Heart right ventricle (tissue), 16 donors: Measurements from ENCODE around the gene BBIP1. TPM values are rescaled to one million over a fixed set of nuclear protein-coding genes. Genes with fewer than 3 reads are reported as not detected.

Experiments
- ATAC-seq, 8 donors: fragments of 200-7000 bp; cut with Tn5 transposase; one replicate each; pipeline ENCODE4 v1.9.1; 2020; ENCODE audit warnings: mild to moderate bottlenecking in 8 of 8, moderate library complexity in 8 of 8, moderate number of reproducible peaks in 1 of 8
- DNase-seq, 2 donors: peaks; one replicate each; pipeline ENCODE4 v3.0.0-alpha.2; 2020
- H3K27ac ChIP-seq, 10 donors: fragments of 200-600 bp; sonication (generic) in 2 of 10; one replicate each; pipeline versions ENCODE4 v1.5.0 to v1.8.0; 2020 to 2022; ENCODE audit warnings: mild to moderate bottlenecking in 3 of 10
- H3K27me3 ChIP-seq, 7 donors: fragments of 200-600 bp; one replicate each; pipeline ENCODE4 v1.8.0; 2021 to 2022; ENCODE audit warnings: mild to moderate bottlenecking in 2 of 7
- H3K36me3 ChIP-seq, 9 donors: fragments of 200-600 bp; sonication (generic) in 1 of 9; one replicate each; pipeline versions ENCODE4 v1.5.0 to v1.8.0; 2020 to 2022; ENCODE audit warnings: mild to moderate bottlenecking in 2 of 9
- H3K4me1 ChIP-seq, 9 donors: fragments of 200-600 bp; sonication (generic) in 1 of 9; one replicate each; pipeline versions ENCODE4 v1.5.0 to v1.8.0; 2020 to 2022; ENCODE audit warnings: mild to moderate bottlenecking in 4 of 9
- H3K4me3 ChIP-seq, 10 donors: fragments of 200-600 bp; sonication (generic) in 2 of 10; one replicate each; pipeline versions ENCODE4 v1.5.0 to v1.8.0; 2020 to 2022; ENCODE audit warnings: mild to moderate bottlenecking in 7 of 10, moderate library complexity in 2 of 10
- H3K9me3 ChIP-seq, 11 donors: fragments of 200-600 bp in 10 of 11; sonication (generic) in 2 of 11; one replicate each; pipeline versions ENCODE4 v1.5.0 to v1.8.0; 2013 to 2022; ENCODE audit warnings: mild to moderate bottlenecking in 2 of 11, control low read depth in 1 of 11, moderate library complexity in 1 of 11
- WGBS, 2 donors: extraction: QIAGEN DNeasy Blood & Tissue Kit; methylation state at CpG; one replicate each; pipeline ENCODE4 v1.1.7; 2013; ENCODE audit warnings: inconsistent platforms in 1 of 2; 5-methylcytosine and 5-hydroxymethylcytosine counted together
- intact Hi-C, 10 donors: fragments of 100-400 bp; cut with DNase I; formaldehyde crosslinking; loops; one replicate each; pipeline versions ENCODE4 v1.11.1 to v1.14.2; 2022
- polyA plus RNA-seq, 2 donors: library from polyadenylated mRNA; stranded (reverse); fragments of 200-250 nt; gene quantifications; one replicate each; pipeline ENCODE4 v1.2.3, GENCODE V29; 2013
- total RNA-seq, 10 donors: library from RNA; stranded (reverse); fragmentation: NEBNext Ultra II Directional in 3 of 10; extraction: Animal tissue kit (Norgen Biotek cat#: 25700) in 3 of 10; gene quantifications; one replicate each; pipeline versions ENCODE4 v1.2.1 to v1.2.4, GENCODE V29; 2021 to 2023
- TF ChIP-seq, protein P1 (sequence below), 9 donors: fragments of 200-600 bp; sonication (generic) in 2 of 9; IDR thresholded peaks; one replicate each; pipeline versions ENCODE4 v1.5.0 to v1.8.0; 2021 to 2022; ENCODE audit warnings: antibody characterized with exemption in 9 of 9, mild to moderate bottlenecking in 5 of 9, moderate library complexity in 1 of 9
- donor health status: Arrhythmogenic right ventricular cardiomyopathy.
- donor health status: ischemic (EF 13 %, LVEDD 7.1; RV severe dilation, severe dysfunction).
- donor health status: healthy with polysubstance abuse.
- donor health status: DM: no; HTN: yes; CAD: no.
- donor health status: DM: no; HTN: no; CAD: no.
- donor health status: ischemic (EF 25% LVEDD 6.9; RV normal size, moderate dysfunction).
- donor health status: ischemic (EF 25% LVEDD 5.7; RV mildly dilated, moderate dysfunction).
- donor health status: healthy.
- donor health status: DM: yes; HTN: yes; CAD: no.
- donor health status: Ischemic cardiomyopathy.
- donor health status: ischemic (EF 35%, LVEDD 5.7; RV mildly dilated, moderate dysfunction).
- donor health status: nonischemic (EF 11% LVEDD 7.7; RV severe dilation, severe dysfunction).
- donor health status: DM: yes; HTN: yes; CAD: no.
- donor health status: PGD.
- donor health status: ischemic (EF 29% LVEDD 5.4; RV normal size, mild dysfunction).
- donor health status: nonischemic (EF 23%, LVEDD 6.1; RV moderate dilation, normal function).

Gene BBIP1
- total and polyA plus RNA-seq, 12 donors = 16.6 to 32.0 (median 24.6) TPM

DNA sequence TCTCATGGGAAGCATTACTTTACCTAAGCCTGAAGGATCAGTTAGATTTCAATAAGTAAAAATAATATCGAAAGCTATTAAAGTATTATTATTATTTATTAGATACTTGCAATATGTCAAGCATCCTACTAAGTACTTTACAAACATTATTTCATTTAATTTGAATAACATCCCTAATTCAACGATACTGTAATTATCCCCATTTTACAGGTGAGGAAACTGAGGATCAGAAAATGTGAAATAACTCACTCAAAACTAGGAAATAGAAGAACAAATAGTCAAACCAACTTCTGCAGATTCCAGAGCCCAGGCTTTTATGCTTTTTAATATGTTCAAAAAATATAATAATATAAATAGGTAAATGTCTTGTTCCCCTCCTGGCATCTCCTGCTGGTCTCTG, 57.5 kb downstream of the BBIP1 start:
- TF ChIP-seq, protein P1, sequence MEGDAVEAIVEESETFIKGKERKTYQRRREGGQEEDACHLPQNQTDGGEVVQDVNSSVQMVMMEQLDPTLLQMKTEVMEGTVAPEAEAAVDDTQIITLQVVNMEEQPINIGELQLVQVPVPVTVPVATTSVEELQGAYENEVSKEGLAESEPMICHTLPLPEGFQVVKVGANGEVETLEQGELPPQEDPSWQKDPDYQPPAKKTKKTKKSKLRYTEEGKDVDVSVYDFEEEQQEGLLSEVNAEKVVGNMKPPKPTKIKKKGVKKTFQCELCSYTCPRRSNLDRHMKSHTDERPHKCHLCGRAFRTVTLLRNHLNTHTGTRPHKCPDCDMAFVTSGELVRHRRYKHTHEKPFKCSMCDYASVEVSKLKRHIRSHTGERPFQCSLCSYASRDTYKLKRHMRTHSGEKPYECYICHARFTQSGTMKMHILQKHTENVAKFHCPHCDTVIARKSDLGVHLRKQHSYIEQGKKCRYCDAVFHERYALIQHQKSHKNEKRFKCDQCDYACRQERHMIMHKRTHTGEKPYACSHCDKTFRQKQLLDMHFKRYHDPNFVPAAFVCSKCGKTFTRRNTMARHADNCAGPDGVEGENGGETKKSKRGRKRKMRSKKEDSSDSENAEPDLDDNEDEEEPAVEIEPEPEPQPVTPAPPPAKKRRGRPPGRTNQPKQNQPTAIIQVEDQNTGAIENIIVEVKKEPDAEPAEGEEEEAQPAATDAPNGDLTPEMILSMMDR (IDR thresholded peaks at IDR 0.05) = no peak
- no peak for DNase-seq
- no peaks in the 10 kb centered on the region for H3K36me3 ChIP-seq
- H3K27ac ChIP-seq = peak overlapping the region in 2 of 10 donors; percentile 66 to 97
- no peaks in the 10 kb centered on the region for H3K9me3 ChIP-seq
- intact Hi-C loops = loop anchor here in 1 of 10 donors (5.0 kb wide), 1 partner anchor 59 kb away; no protein-coding TSS in a partner anchor
- WGBS, 2 donors = 96 to 97% methylated on average over 2 of the region's 2 CpGs
- peaks cover 9 to 94% (median 55%) of the 10 kb centered on the region in 9 donors for H3K4me1 ChIP-seq
- H3K4me3 ChIP-seq = no peak overlapping the region
- no peaks in the 10 kb centered on the region for H3K27me3 ChIP-seq
- ATAC-seq = no peak

DNA sequence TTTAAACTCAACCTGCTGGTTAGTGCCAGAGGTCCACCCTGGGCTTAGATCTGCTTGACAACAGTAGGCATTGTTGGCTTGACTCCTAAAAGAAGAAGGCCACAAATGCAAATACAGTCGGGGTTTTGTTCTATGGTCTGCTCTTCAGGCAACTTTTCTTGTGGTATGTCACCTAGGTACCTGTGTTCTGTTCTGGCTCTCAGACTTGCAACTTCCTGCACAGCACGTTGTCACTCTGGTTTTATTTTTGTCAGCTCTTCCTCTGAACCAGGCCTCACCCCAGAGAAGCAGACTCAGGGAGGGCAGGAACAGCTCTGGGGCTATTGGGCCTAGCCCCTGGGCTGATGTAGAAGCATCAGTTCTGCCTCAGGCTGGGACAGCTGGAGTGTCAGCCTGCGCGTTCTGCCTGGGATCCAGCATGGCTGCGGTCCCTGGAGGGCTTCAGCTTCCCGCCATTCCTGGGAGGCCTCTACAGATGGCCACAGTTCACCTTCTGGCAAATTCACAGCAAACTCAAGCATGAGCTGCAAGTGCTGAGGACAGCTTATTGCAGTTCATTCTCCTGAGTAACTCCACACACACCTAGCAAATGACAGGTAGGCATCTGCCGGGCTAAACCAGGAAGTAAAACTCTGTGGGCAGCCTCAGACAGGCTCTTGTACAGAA, 58.3 kb downstream of the BBIP1 start:
- no peaks in the 10 kb centered on the region for H3K36me3 ChIP-seq
- intact Hi-C loops = loop anchor here in 1 of 10 donors (5.0 kb wide), 1 partner anchor 58 kb away; no protein-coding TSS in a partner anchor
- H3K4me3 ChIP-seq = no peak overlapping the region
- DNase-seq (no peak), ATAC-seq (peak in 2 of 8 donors; percentile 16 to 27)
- peaks cover 9 to 87% (median 51%) of the 10 kb centered on the region in 9 donors for H3K4me1 ChIP-seq
- peak overlapping the region in 3 of 10 donors; percentile 26 to 97 (median 66) for H3K27ac ChIP-seq
- H3K9me3 ChIP-seq = no peaks in the 10 kb centered on the region
- WGBS, 2 donors = 75 to 82% methylated on average over 7 of the region's 7 CpGs
- H3K27me3 ChIP-seq = no peaks in the 10 kb centered on the region
- TF ChIP-seq, protein P1 (IDR thresholded peaks at IDR 0.05) = no peak

DNA sequence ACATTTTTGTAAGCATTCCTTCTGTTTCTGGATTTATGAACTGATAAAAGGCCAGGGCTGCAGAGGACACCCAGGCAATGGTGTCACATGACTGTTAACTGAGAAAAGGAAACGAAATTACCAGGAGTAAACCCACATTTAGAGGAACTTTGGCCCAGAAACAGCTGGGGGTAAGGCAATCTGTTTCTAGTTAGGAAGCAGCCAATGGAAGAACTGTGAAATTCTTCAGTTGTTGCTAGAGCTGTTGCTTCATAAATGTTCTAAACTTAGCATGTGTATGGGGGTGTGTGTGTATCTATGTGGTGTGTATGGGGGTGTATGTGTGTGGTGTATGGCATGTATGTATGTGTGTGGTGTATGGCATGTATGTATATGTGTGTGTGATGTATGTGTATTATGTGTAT, 59.0 kb downstream of the BBIP1 start:
- Histone ChIP-seq H3K4me1 (peaks cover 9 to 79% (median 44%) of the 10 kb centered on the region in 9 donors), H3K27me3 (no peaks in the 10 kb centered on the region), H3K4me3 (no peak overlapping the region), H3K27ac (peak overlapping the region in 8 of 10 donors; percentile 6 to 97 (median 44)), H3K36me3 (no peaks in the 10 kb centered on the region), H3K9me3 (no peaks in the 10 kb centered on the region)
- ATAC-seq (peak in 7 of 8 donors; percentile 32 to 73 (median 55)), DNase-seq (no peak)
- TF ChIP-seq, protein P1 (IDR thresholded peaks at IDR 0.05) = no peak
- 56 to 65% methylated on average over 1 of the region's 1 CpG for WGBS, 2 donors
- intact Hi-C loops = loop anchor here in 1 of 10 donors (5.0 kb wide), 1 partner anchor 58 kb away; no protein-coding TSS in a partner anchor

DNA sequence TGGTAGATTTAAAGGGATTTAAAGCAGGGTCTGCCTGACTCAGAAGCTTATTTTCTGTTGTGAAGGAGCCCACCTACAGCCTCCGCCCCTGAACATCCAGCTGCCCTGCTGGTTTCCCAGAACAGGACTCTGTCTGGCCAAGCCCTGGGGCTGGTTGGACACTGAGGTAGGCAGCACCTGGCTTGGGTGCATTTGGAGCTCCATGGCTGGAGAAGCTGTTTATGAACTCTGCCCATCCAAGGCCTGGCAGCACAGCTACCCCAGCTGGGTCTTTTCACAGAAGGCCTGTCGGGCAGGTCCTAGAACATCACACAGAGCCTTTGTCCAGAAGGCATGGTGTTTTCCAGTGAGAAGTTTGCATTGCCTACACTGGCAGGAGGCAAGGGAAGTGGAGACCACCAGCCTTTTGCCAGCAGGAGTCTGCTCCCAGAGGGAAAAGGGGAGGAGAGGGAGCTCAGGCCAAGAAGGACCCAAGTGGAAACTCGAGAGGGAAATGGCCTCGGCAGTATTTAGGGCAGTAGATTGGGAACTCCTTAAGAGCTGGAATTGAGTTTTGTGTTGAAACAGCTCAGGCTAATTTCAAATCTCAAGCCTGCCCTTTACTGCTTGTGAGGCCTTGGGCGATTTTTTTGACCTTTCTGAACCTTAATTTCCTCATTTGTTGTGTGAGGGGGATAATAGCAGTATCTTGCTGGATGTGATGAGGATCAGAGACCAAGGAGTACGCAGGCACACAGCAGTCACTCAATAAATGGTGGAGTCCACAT, 59.6 kb downstream of the BBIP1 start:
- TF ChIP-seq, protein P1 (IDR thresholded peaks at IDR 0.05) = no peak
- Histone ChIP-seq H3K4me3 (no peak overlapping the region), H3K27me3 (no peaks in the 10 kb centered on the region), H3K9me3 (no peaks in the 10 kb centered on the region), H3K36me3 (no peaks in the 10 kb centered on the region), H3K4me1 (peaks cover 9 to 73% (median 38%) of the 10 kb centered on the region in 9 donors), H3K27ac (peak overlapping the region in 8 of 10 donors; percentile 10 to 97 (median 44))
- 76 to 81% methylated on average over 6 of the region's 6 CpGs for WGBS, 2 donors
- ATAC-seq = peak in 5 of 8 donors; percentile 10 to 31 (median 20)
- no peak for DNase-seq
- intact Hi-C loops = no loop called here
